ENCODE results near the gene TBL1XR1. TPM values are rescaled to one million over a fixed set of nuclear protein-coding genes. Genes with fewer than 3 reads are reported as not detected.
A peak's percentile ranks its signal among the peaks of the same experiment; 100 is the strongest.
"Not testable (repeated sequence)": the region's sequence is repeated elsewhere in the genome, so short reads cannot be mapped to it uniquely, and the experiment has no call there.

Gene TBL1XR1
- total RNA-seq, 1 donor from 2014 or later, result 141 TPM

DNA sequence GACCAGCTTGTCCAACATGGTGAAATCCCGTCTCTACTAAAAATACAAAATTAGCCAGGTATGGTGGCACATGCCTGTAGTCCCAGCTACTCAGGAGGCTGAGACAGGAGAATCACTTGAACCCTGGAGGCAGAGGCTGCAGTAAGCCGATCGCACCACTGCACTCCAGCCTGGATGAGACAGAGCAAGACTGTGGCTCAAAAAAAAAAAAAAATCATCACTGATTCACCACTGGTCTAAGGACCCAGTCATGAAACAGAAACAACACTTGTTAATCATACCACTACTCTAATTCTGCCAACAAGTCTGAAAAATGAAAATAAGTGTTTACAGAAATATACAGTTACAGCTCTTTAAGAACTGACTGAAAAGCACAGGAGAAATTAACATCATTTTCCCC is 12.7 kb downstream of the TBL1XR1 start:
- not testable (repeated sequence) for DNase-seq (ENCODE audit: low read depth in 2 of 2)

DNA sequence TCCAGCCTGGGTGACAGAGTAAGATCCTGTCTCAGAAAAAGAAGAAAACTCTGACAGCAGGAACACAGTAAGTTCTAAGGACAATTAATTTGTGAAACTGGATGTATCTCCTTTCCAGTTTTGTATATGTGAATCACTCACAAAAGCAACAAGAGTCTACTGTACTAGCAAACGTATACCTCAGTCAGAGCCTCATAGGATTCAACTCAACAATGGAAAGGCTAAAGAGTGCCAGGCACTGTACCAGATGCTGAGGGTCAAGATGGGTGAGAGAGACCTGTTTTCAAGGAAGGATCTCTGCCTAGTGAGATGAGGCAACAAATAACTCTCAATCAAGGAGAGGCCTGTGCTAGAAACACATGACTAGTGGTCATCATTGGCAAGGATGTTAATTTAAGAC is 14.9 kb downstream of the TBL1XR1 start:
- no peak for DNase-seq (ENCODE audit: low read depth in 2 of 2)

GRCh38 chr3:177181418-177181817 is 15.9 kb downstream of the TBL1XR1 start:
- no peak for DNase-seq (ENCODE audit: low read depth in 2 of 2)

DNA sequence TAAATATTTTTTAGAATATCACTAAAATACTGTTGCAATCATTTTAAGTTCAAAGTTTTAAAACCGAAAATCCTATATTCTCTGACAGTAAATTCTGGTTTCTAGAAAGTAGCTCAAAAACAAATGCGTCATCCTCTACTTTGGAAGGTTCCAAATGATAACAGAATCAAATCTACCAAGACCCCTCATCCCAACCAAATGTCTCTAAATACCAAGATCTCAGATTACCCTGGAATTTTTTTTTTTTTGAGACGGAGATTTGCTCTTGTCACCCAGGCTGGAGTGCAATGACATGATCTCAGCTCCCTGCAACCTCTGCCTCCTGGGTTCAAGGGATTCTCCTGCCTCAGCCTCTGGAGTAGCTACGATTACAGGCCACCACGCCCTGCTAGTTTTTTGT is 16.8 kb downstream of the TBL1XR1 start:
- no peak for DNase-seq (ENCODE audit: low read depth in 2 of 2)

- DNase-seq (ENCODE audit: low read depth in 2 of 2), result no peak
Measured at GRCh38 chr3:177179281-177180067, 17.8 kb downstream of the TBL1XR1 start.

DNA sequence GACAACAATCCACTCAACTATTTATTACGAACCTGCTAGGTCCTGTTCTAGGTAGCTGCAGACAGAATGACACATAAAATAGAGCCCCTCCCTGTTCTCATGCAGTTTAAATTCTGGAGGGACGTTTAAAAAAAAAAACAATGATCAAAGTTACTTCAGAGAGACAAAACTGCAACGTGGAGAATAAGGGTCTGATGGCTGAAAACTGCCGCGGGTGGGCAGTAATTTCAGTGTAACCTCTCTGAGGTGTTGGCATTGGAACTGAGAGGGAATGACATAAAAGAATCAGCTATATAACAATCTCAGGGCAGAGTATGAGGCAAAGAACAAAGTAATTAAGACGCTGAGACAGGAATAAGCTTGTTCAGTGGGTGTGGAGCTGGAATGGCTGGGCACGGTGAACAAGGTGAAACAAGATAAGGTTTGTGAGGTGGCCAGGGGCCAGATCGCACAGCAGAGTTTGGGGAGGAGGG is 19.5 kb downstream of the TBL1XR1 start:
- DNase-seq (ENCODE audit: low read depth in 2 of 2), result no peak

GRCh38 chr3:177174607-177175170 is 22.6 kb downstream of the TBL1XR1 start:
- DNase-seq (ENCODE audit: low read depth in 2 of 2), result no peak

GRCh38 chr3:177169936-177170722 is 27.2 kb downstream of the TBL1XR1 start:
- no peak for DNase-seq (ENCODE audit: low read depth in 2 of 2)

DNA sequence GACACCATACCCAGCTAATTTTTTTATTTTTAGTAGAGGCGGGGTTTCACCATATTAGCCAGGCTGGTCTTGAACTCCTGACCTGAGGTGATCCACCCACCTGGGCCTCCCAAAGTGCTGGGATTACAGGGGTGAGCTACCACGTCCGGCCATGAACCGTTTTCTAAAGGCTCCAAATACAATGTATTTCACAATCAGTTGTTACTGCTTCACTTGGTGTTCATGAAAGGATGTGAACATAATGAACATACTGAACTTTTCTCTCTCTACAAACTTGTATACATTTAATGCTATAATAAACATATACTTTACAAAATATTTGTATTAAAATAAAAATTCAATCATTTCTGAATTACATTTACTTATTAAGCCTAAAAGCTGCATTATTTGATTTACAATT is 28.9 kb downstream of the TBL1XR1 start:
- DNase-seq (ENCODE audit: low read depth in 2 of 2), result no peak

DNA sequence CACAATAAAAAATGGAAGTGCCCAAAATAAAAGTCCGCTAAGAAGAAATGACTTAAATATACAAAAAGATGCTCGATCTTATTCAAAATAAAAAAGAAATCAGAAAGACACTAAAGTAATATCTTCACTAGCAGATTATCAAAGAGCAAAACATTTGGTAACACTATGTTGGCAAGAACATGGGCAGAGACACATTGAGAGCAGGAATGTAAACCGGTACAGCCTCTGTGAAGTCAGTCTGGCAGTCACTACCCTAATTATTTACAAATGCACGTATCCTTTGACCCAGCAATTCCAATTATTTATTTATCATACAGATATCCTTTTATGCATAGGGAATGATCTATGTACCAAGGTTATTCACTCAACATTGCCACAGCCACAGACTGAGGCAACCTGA is 34.5 kb downstream of the TBL1XR1 start:
- no peak for DNase-seq (ENCODE audit: low read depth in 2 of 2)

DNA sequence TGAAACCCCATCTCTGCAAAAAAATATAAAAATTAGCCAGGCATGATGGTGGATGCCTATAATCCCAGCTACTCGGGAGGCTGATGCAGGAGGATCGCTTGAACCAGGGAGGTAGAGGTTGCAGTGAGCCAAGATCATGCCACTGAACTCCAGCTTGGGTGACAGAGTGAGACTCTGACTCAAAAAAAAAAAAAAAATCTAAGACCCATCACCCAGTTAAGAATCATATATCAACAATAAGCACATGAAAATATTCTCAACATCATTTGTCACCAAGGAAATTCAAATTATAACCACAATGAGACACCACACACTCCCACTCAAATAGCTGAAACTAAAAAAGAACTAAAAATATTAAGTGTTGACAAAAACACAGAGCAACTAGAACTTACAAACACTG is 35.7 kb downstream of the TBL1XR1 start:
- not testable (repeated sequence) for DNase-seq (ENCODE audit: low read depth in 2 of 2)

GRCh38 chr3:177158461-177158860 is 38.8 kb downstream of the TBL1XR1 start:
- DNase-seq (ENCODE audit: low read depth in 2 of 2), result no peak

GRCh38 chr3:177157492-177157891 is 39.8 kb downstream of the TBL1XR1 start:
- DNase-seq (ENCODE audit: low read depth in 2 of 2), result no peak

DNA sequence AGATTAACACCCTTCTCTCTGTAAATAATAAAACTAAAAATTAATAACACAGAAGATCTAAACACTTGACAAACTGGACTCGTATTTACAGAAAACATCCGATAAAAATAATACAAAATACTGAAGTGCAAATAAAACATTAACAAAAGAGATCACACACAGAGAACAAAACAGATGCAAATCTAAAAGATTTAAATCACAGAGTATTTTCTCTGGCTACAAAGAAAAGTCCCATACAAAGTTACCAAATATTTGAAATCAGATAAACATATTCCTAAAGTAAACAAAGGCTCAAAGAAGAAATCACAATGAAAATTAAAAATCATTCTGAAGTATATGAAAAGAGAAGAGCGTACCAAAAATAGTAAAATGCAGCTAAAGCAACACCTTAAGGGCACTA is 42.5 kb downstream of the TBL1XR1 start:
- no peak for DNase-seq (ENCODE audit: low read depth in 2 of 2)

DNA sequence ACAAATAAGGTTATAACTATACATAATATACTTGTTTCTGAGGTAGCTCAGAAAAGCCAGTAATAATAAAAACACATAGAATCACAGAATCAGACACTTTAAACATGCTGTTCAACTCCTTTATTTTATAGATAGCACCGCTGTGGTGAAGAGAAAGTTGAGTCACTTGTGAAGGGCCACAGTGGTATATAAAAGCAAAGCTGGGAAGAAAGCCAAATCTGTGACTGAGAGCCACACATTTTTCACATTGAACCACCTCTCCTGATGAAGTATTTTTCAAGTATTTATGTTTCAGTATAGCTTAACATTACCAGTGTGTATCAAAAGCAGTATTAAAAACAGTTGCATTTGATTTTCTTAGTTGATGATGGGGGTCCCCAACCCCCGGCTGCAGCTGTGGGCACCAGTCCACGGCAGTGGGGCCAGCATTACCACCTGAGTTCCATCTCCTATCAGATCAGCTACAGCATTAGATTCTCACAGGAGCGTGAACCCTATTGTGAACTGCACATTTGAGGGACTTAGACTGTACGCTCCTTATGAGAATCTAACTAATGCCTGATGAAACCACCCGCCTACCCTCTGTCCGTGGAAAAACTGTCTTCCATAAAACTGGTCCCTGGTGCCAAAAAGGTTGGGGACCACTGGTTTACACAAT is 46.2 kb downstream of the TBL1XR1 start:
- peak; percentile 52 to 85 for DNase-seq (ENCODE audit: low read depth in 2 of 2)

DNA sequence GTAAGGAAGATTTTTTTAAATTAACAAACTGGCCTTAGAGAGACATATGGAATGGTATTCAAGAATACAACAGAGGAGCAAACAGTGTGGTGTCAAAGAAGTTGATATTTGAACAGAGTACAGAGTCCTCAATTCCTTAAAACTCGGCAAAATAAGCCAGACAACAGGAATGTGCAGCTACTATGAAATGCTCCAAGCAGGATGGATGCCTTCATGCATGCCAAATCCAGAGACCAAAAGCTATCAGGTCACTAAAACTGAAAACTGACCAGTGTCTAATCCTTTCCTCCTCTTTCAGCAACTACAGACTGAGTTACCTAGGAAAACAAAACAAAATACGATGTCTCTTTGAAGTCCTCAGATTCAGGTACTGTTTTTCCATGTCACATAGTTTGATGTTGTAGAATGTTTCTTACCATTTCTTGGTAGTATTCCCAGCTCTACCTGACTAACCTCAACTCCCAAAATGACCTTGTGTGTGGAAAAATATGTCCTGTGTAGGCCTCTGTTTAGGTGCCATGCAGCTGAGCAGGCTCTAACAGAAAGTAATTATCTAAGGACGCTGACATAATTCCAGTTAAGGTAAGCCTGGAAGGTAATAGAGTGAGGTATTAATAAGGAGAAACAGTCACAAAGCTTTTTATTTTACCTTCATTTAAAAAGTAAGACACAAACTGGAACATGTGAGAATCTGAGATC is 46.9 kb downstream of the TBL1XR1 start:
- peak; percentile 24 to 35 for DNase-seq (ENCODE audit: low read depth in 2 of 2)

DNA sequence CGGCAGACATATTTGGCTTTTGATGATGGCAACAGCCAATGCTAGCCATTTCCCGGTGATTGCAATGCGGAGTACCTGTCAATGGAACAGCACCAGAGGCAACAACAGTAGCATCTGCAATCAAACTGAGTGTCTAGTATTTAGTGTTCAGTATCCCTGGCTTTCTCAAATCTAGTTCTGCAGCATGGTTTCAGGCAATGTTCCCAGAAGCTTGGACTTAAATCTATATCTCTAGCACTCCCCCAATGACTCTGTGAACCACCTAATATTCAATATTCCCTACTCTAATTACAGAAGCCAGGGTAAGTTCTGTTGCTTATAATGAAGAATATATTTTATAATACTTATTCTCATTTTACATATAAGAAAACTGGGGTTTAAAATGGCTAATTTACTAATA is 48.2 kb downstream of the TBL1XR1 start:
- no peak for DNase-seq (ENCODE audit: low read depth in 2 of 2)

GRCh38 chr3:177147790-177148189 is 49.5 kb downstream of the TBL1XR1 start:
- no peak for DNase-seq (ENCODE audit: low read depth in 2 of 2)

GRCh38 chr3:177146646-177147045 is 50.6 kb downstream of the TBL1XR1 start:
- DNase-seq (ENCODE audit: low read depth in 2 of 2), result no peak

GRCh38 chr3:177145954-177146353 is 51.3 kb downstream of the TBL1XR1 start:
- no peak for DNase-seq (ENCODE audit: low read depth in 2 of 2)

DNA sequence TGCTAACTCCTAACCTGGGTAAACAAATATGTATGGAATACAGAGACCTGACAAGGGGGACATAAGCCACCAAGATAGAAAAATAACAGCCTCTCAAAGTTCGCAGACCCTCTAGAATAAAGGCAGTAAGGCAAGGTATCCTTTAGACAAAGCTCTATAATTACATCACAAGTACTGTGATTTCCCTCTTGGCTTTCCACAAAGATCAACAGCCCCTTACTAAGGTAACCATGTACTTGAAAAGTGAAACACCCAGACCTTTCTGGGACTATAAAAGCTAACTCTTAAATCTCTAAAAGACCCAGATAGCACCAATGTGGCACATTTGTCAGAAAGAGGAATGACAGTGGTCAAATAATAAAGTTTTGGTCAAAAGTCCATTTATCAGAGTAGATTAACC is 51.9 kb downstream of the TBL1XR1 start:
- no peak for DNase-seq (ENCODE audit: low read depth in 2 of 2)

Data from dermis microvascular lymphatic vessel endothelial cell (primary cell).